ENCODE results near the gene SLC46A2.

SLC46A2 gene

GRCh38 chr9:112898872-112899311 lies 8.2 kb upstream of the SLC46A2 start:
- no peak overlapping the region for H3K4me3 Mint-ChIP-seq
- H3K27me3 Mint-ChIP-seq: peaks cover 29% of the 10 kb centered on the region
- H3K4me1 Mint-ChIP-seq (ENCODE audit: low read depth): no peaks in the 10 kb centered on the region
- no peak overlapping the region for H3K27ac Mint-ChIP-seq
- H3K9me3 Mint-ChIP-seq (ENCODE audit: low read depth): no peaks in the 10 kb centered on the region
- H3K36me3 Mint-ChIP-seq: no peaks in the 10 kb centered on the region

DNA sequence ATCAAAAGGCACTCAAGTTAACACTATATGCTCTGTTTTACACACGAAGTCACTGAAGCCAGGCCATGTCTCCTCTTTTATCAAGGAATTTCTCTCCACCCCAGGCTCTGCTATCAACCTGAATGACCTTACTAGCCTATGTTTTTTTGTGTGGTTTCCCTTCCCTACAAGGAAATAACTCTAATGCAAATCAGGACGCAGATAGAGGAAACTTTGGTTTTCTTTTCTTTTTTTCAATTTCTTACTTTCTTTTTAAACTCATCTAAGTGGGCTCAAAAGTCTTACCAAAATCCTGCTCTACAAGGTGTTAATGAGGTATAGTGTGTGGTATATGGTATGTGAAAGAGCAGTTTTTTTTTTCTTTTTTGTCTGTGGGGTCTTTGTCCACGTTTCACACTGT lies 5.5 kb upstream of the SLC46A2 start:
- Mint-ChIP-seq H3K9me3 (ENCODE audit: low read depth) (no peaks in the 10 kb centered on the region), H3K27me3 (peaks cover 29% of the 10 kb centered on the region), H3K27ac (no peak overlapping the region), H3K4me3 (no peak overlapping the region), H3K36me3 (no peaks in the 10 kb centered on the region), H3K4me1 (ENCODE audit: low read depth) (no peaks in the 10 kb centered on the region)

DNA sequence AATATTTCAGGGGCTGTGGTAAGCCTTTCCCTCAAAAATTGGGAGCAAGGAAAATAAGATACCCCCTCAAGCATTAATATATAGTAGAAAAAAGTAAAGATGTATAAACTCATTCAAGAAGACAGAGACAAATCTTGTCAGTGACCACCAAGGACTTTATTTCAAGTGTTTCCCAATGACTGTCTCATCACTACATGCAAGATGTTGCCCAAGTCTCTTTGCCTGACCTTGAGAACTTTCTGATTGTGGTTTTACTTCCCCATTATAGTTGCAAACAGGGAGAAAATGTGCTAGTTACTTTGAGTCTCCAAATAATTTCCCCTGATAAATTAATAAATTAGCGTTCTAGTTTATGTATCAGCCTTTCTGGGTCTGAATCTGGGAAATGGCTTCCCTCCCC lies 4.0 kb upstream of the SLC46A2 start:
- Mint-ChIP-seq H3K9me3 (ENCODE audit: low read depth) (no peaks in the 10 kb centered on the region), H3K27ac (no peak overlapping the region), H3K36me3 (no peaks in the 10 kb centered on the region), H3K27me3 (peaks cover 31% of the 10 kb centered on the region), H3K4me1 (ENCODE audit: low read depth) (peaks cover under 1% of the 10 kb centered on the region), H3K4me3 (no peak overlapping the region)

DNA sequence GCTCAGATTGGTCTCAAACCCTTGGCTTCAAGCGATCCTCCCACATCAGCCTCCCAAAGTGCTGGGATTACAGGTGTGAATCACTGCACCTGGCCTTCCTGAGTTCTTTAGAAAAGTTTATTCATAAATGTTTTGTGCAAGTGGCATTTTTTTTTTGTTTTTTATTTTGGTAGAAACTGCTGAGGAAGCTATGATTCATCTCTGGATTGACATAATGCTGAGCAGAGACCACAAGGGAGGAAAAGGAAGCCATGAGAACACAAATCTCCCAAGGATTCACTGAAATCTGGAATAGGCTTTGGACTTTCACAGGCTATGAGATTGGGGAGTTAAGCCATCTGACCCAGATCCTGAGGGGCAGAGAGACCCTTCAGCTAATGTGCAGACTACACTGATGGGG lies 3.4 kb upstream of the SLC46A2 start:
- Mint-ChIP-seq H3K27ac (no peak overlapping the region), H3K4me3 (no peak overlapping the region), H3K9me3 (ENCODE audit: low read depth) (no peaks in the 10 kb centered on the region), H3K27me3 (peaks cover 32% of the 10 kb centered on the region), H3K4me1 (ENCODE audit: low read depth) (peaks cover 1% of the 10 kb centered on the region), H3K36me3 (no peaks in the 10 kb centered on the region)

DNA sequence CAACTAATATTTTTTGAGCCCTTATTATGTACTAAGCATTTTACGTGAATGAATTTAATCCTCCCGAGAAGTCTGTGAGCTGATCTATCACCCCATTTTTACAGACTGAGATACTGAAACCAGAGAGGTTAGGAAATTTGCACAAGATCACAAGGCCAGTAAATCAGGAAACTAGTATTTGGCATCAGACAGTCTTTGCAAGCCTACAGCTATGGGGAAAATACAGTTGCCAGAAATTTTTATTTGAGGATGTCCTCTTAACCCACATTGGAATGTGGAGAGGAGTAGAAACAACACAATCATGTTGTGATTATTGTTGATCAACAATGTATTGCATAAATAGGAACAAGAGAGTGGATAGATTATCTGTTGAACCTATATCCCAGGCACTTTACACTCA lies 2.3 kb upstream of the SLC46A2 start:
- no peak overlapping the region for H3K4me3 Mint-ChIP-seq
- no peaks in the 10 kb centered on the region for H3K9me3 Mint-ChIP-seq (ENCODE audit: low read depth)
- peaks cover 27% of the 10 kb centered on the region for H3K27me3 Mint-ChIP-seq
- peaks cover 1% of the 10 kb centered on the region for H3K4me1 Mint-ChIP-seq (ENCODE audit: low read depth)
- no peak overlapping the region for H3K27ac Mint-ChIP-seq
- H3K36me3 Mint-ChIP-seq: no peaks in the 10 kb centered on the region

DNA sequence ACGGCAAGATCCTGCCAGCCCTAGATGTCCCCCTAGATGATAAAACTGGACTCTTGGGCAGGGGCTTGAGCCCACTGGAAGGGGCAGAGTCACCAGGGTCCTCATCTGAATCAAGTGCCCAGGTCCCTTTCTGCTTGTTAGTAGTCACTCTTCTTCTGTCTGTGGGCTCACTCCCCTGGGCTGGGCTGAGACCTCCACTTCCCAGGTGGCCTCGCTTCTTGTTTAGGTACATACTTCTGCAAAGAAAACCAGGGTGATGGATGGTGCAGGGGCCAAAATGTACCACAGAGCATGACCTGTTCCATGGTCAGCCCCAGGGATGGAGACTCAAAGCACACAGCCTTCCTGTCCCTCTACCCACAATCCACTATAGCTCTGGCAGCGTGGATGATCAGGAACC lies 845 bp upstream of the SLC46A2 start:
- H3K27ac Mint-ChIP-seq: no peak overlapping the region
- H3K4me1 Mint-ChIP-seq (ENCODE audit: low read depth): peaks cover 1% of the 10 kb centered on the region
- H3K9me3 Mint-ChIP-seq (ENCODE audit: low read depth): no peaks in the 10 kb centered on the region
- H3K27me3 Mint-ChIP-seq: peaks cover 24% of the 10 kb centered on the region
- H3K36me3 Mint-ChIP-seq: no peaks in the 10 kb centered on the region
- no peak overlapping the region for H3K4me3 Mint-ChIP-seq

- H3K27ac Mint-ChIP-seq: no peak overlapping the region
- H3K36me3 Mint-ChIP-seq: no peaks in the 10 kb centered on the region
- H3K4me1 Mint-ChIP-seq (ENCODE audit: low read depth): peaks cover 1% of the 10 kb centered on the region
- no peaks in the 10 kb centered on the region for H3K9me3 Mint-ChIP-seq (ENCODE audit: low read depth)
- H3K4me3 Mint-ChIP-seq: no peak overlapping the region
- H3K27me3 Mint-ChIP-seq: peaks cover 7% of the 10 kb centered on the region
These were observed 3.3 kb downstream of the SLC46A2 start for GRCh38 chr9:112887381-112887780.

- no peak overlapping the region for H3K27ac Mint-ChIP-seq
- H3K27me3 Mint-ChIP-seq: peaks cover 3% of the 10 kb centered on the region
- no peaks in the 10 kb centered on the region for H3K36me3 Mint-ChIP-seq
- H3K4me1 Mint-ChIP-seq (ENCODE audit: low read depth): peaks cover 1% of the 10 kb centered on the region
- no peak overlapping the region for H3K4me3 Mint-ChIP-seq
- no peaks in the 10 kb centered on the region for H3K9me3 Mint-ChIP-seq (ENCODE audit: low read depth)
These were observed 4.3 kb downstream of the SLC46A2 start for GRCh38 chr9:112886351-112886750.

- H3K27me3 Mint-ChIP-seq: peaks cover 3% of the 10 kb centered on the region
- H3K27ac Mint-ChIP-seq: no peak overlapping the region
- peaks cover 6% of the 10 kb centered on the region for H3K36me3 Mint-ChIP-seq
- H3K4me3 Mint-ChIP-seq: no peak overlapping the region
- H3K4me1 Mint-ChIP-seq (ENCODE audit: low read depth): peaks cover 1% of the 10 kb centered on the region
- no peaks in the 10 kb centered on the region for H3K9me3 Mint-ChIP-seq (ENCODE audit: low read depth)
These were observed 5.4 kb downstream of the SLC46A2 start for GRCh38 chr9:112885324-112885723.

- Mint-ChIP-seq H3K27me3 (peaks cover under 1% of the 10 kb centered on the region), H3K9me3 (ENCODE audit: low read depth) (no peaks in the 10 kb centered on the region), H3K36me3 (peaks cover 6% of the 10 kb centered on the region), H3K4me1 (ENCODE audit: low read depth) (peaks cover 1% of the 10 kb centered on the region), H3K27ac (no peak overlapping the region), H3K4me3 (no peak overlapping the region)
These were observed 6.0 kb downstream of the SLC46A2 start for GRCh38 chr9:112884721-112885120.

DNA sequence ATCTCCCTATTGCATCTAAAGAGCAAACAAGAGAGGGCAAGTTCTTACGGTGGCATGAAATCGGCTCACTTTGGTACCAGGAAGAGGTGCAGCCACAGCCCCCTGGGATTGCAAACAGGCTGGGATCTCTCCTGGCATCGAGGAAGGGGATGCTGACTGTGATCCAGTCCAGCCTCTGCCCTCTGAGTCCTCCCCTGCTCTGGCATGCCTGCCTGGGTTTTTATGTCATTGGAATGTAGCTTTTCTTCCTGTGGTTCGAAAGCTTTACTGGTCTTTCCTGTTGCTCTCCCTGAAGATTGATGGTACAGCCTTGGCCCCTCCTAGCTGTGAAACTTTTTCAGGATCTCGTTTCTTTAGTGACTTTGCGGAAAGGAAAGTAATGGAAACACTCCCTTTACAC lies 6.6 kb downstream of the SLC46A2 start:
- Mint-ChIP-seq H3K27ac (no peak overlapping the region), H3K4me1 (ENCODE audit: low read depth) (no peaks in the 10 kb centered on the region), H3K9me3 (ENCODE audit: low read depth) (no peaks in the 10 kb centered on the region), H3K27me3 (no peaks in the 10 kb centered on the region), H3K4me3 (no peak overlapping the region), H3K36me3 (peaks cover 6% of the 10 kb centered on the region)

DNA sequence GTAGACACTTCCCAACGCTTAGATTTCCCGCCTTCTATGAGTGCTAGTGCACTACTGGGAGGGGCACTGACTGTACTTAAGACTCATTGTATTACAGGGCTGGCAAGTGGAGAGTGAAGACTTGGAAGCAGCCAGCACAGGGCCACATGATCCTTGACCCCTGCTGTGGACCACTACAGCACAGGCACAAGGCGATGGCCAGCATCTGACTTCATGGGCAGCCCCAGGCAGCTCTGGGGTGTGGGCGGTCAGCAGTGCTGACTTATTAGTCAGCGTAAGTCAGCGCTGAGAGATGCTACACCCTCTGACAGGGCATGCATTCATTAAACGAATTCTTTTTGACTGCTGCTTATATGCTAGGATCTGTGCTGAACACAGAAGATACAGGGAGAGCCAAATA lies 9.3 kb downstream of the SLC46A2 start:
- H3K4me3 Mint-ChIP-seq: no peak overlapping the region
- H3K36me3 Mint-ChIP-seq: peaks cover 7% of the 10 kb centered on the region
- no peaks in the 10 kb centered on the region for H3K4me1 Mint-ChIP-seq (ENCODE audit: low read depth)
- no peak overlapping the region for H3K27ac Mint-ChIP-seq
- no peaks in the 10 kb centered on the region for H3K9me3 Mint-ChIP-seq (ENCODE audit: low read depth)
- H3K27me3 Mint-ChIP-seq: no peaks in the 10 kb centered on the region

- no peak overlapping the region for H3K27ac Mint-ChIP-seq
- H3K4me1 Mint-ChIP-seq (ENCODE audit: low read depth): no peaks in the 10 kb centered on the region
- no peaks in the 10 kb centered on the region for H3K9me3 Mint-ChIP-seq (ENCODE audit: low read depth)
- no peaks in the 10 kb centered on the region for H3K27me3 Mint-ChIP-seq
- H3K4me3 Mint-ChIP-seq: no peak overlapping the region
- peaks cover 12% of the 10 kb centered on the region for H3K36me3 Mint-ChIP-seq
These were observed 10.0 kb downstream of the SLC46A2 start for GRCh38 chr9:112880650-112881049.

GRCh38 chr9:112878752-112879151 lies 11.9 kb downstream of the SLC46A2 start:
- no peak overlapping the region for H3K27ac Mint-ChIP-seq
- H3K4me3 Mint-ChIP-seq: no peak overlapping the region
- H3K4me1 Mint-ChIP-seq (ENCODE audit: low read depth): no peaks in the 10 kb centered on the region
- H3K9me3 Mint-ChIP-seq (ENCODE audit: low read depth): no peaks in the 10 kb centered on the region
- peaks cover 15% of the 10 kb centered on the region for H3K36me3 Mint-ChIP-seq
- H3K27me3 Mint-ChIP-seq: no peaks in the 10 kb centered on the region

- Mint-ChIP-seq H3K4me3 (no peak overlapping the region), H3K27me3 (no peaks in the 10 kb centered on the region), H3K27ac (no peak overlapping the region), H3K36me3 (peaks cover 25% of the 10 kb centered on the region), H3K9me3 (ENCODE audit: low read depth) (no peaks in the 10 kb centered on the region), H3K4me1 (ENCODE audit: low read depth) (no peaks in the 10 kb centered on the region)
These were observed 16.8 kb downstream of the SLC46A2 start for GRCh38 chr9:112873773-112874405.

GRCh38 chr9:112872019-112872418 lies 18.7 kb downstream of the SLC46A2 start:
- Mint-ChIP-seq H3K4me1 (ENCODE audit: low read depth) (no peaks in the 10 kb centered on the region), H3K9me3 (ENCODE audit: low read depth) (no peaks in the 10 kb centered on the region), H3K4me3 (no peak overlapping the region), H3K36me3 (peaks cover 33% of the 10 kb centered on the region), H3K27me3 (no peaks in the 10 kb centered on the region), H3K27ac (no peak overlapping the region)

All from activated naive CD8-positive, alpha-beta T cell (primary cell).